ENCODE results near the gene TTC31. TPM values are rescaled to one million over a fixed set of nuclear protein-coding genes. Genes with fewer than 3 reads are reported as not detected.
A peak's percentile ranks its signal among the peaks of the same experiment; 100 is the strongest.

The TTC31 gene
- total RNA-seq, 1 experiment from 2014 or later: 25.8 TPM

- intact Hi-C loops (cut with micrococcal nuclease; ENCODE audit: unreplicated experiment): loop anchor here (2.0 kb wide), 2 partner anchors 21 to 45 kb away; partner anchors contain the start of genes CCDC142, PCGF1 and TTC31
- ChIA-PET CTCF (no interaction called here), POLR2A (ENCODE audit: low non-redundant PET) (no interaction called here)
- TSS peak; percentile 70 for BruUV-seq (replicated peaks)
- TF ChIP-seq EZH2 (IDR thresholded peaks at IDR 0.05; ENCODE audit: borderline replicate concordance, low read depth, low read length, poor library complexity, severe bottlenecking) (no peak), CTCF (conservative IDR thresholded peaks at IDR 0.05; ENCODE audit: low read depth, low read length) (no peak)
- no peaks in the 10 kb centered on the region for H3K9me3 ChIP-seq (ENCODE audit: low read depth, low read length, poor library complexity, severe bottlenecking)
- no peak overlapping the region for H3K27ac ChIP-seq (ENCODE audit: low read depth, low read length, poor library complexity, severe bottlenecking)
- H3K27me3 ChIP-seq (replicated peaks; ENCODE audit: insufficient read depth, low read depth, low read length, poor library complexity): no peaks in the 10 kb centered on the region
- H3K4me3 ChIP-seq (ENCODE audit: low read depth, low read length, poor library complexity, severe bottlenecking): no peak overlapping the region
- DNase-seq (ENCODE audit: low spot score): no peak
- peaks cover 28% of the 10 kb centered on the region for H3K36me3 ChIP-seq (ENCODE audit: insufficient read depth, low read length, poor library complexity, severe bottlenecking)
- peaks cover 16% of the 10 kb centered on the region for H3K4me1 ChIP-seq (ENCODE audit: insufficient read depth, low read length, poor library complexity, severe bottlenecking)
Observed at GRCh38 chr2:74527741-74528140, 44.9 kb downstream of the TTC31 start.

GRCh38 chr2:74528600-74529356 is 45.9 kb downstream of the TTC31 start:
- ChIA-PET POLR2A (ENCODE audit: low non-redundant PET) (no interaction called here), CTCF (no interaction called here)
- H3K9me3 ChIP-seq (ENCODE audit: low read depth, low read length, poor library complexity, severe bottlenecking): no peaks in the 10 kb centered on the region
- H3K27ac ChIP-seq (ENCODE audit: low read depth, low read length, poor library complexity, severe bottlenecking): peak overlapping the region; percentile 91
- peak overlapping the region; percentile 97 for H3K4me3 ChIP-seq (ENCODE audit: low read depth, low read length, poor library complexity, severe bottlenecking)
- H3K27me3 ChIP-seq (replicated peaks; ENCODE audit: insufficient read depth, low read depth, low read length, poor library complexity): no peaks in the 10 kb centered on the region
- TF ChIP-seq CTCF (conservative IDR thresholded peaks at IDR 0.05; ENCODE audit: low read depth, low read length) (no peak), EZH2 (IDR thresholded peaks at IDR 0.05; ENCODE audit: borderline replicate concordance, low read depth, low read length, poor library complexity, severe bottlenecking) (no peak)
- peaks cover 16% of the 10 kb centered on the region for H3K4me1 ChIP-seq (ENCODE audit: insufficient read depth, low read length, poor library complexity, severe bottlenecking)
- no peak for DNase-seq (ENCODE audit: low spot score)
- BruUV-seq (replicated peaks): no TSS peak
- peaks cover 30% of the 10 kb centered on the region for H3K36me3 ChIP-seq (ENCODE audit: insufficient read depth, low read length, poor library complexity, severe bottlenecking)
- intact Hi-C loops (cut with micrococcal nuclease; ENCODE audit: unreplicated experiment): loop anchor here (2.0 kb wide), 2 partner anchors 22 to 46 kb away; partner anchors contain the start of genes CCDC142, PCGF1 and TTC31

GRCh38 chr2:74529357-74530238 is 46.7 kb downstream of the TTC31 start, which contains the start of the genes AUP1 and HTRA2:
TSS of gene AUP1 (minus strand) at chr2:74529706. CDS start at chr2:74529629, 77 bp downstream.
TSS of gene HTRA2 (plus strand) at chr2:74529933. CDS start at chr2:74530007, 74 bp downstream.
- H3K9me3 ChIP-seq (ENCODE audit: low read depth, low read length, poor library complexity, severe bottlenecking): no peaks in the 10 kb centered on the region
- peaks cover 30% of the 10 kb centered on the region for H3K36me3 ChIP-seq (ENCODE audit: insufficient read depth, low read length, poor library complexity, severe bottlenecking)
- CTCF ChIA-PET: no interaction called here
- H3K4me1 ChIP-seq (ENCODE audit: insufficient read depth, low read length, poor library complexity, severe bottlenecking): peaks cover 16% of the 10 kb centered on the region
- POLR2A ChIA-PET (ENCODE audit: low non-redundant PET): interaction anchor here (0.5 kb wide), 1 partner anchor 55 kb away, joined by 7 read pairs; no protein-coding TSS in a partner anchor
- peak; percentile 100 for DNase-seq (ENCODE audit: low spot score)
- peak within 1 kb of the TSS; percentile 91 for H3K27ac ChIP-seq (ENCODE audit: low read depth, low read length, poor library complexity, severe bottlenecking)
- peak within 1 kb of the TSS; percentile 97 for H3K4me3 ChIP-seq (ENCODE audit: low read depth, low read length, poor library complexity, severe bottlenecking)
- TF ChIP-seq EZH2 (IDR thresholded peaks at IDR 0.05; ENCODE audit: borderline replicate concordance, low read depth, low read length, poor library complexity, severe bottlenecking) (no peak), CTCF (conservative IDR thresholded peaks at IDR 0.05; ENCODE audit: low read depth, low read length) (no peak)
- no peaks in the 10 kb centered on the region for H3K27me3 ChIP-seq (replicated peaks; ENCODE audit: insufficient read depth, low read depth, low read length, poor library complexity)
- intact Hi-C loops (cut with micrococcal nuclease; ENCODE audit: unreplicated experiment): loop anchor here (2.0 to 10.0 kb wide), 4 partner anchors 23 to 277 kb away; partner anchors contain the start of genes CCDC142, PCGF1 and TTC31
- no TSS peak for BruUV-seq (replicated peaks)
